Thoracic aorta (tissue), 2 donors: Measurements from ENCODE around the gene UFL1. TPM values are rescaled to one million over a fixed set of nuclear protein-coding genes. Genes with fewer than 3 reads are reported as not detected.
"Not testable (repeated sequence)": the region's sequence is repeated elsewhere in the genome, so short reads cannot be mapped to it uniquely, and the experiment has no call there.

ENCODE experiments used
- ATAC-seq: fragments of 150-250 bp; one replicate; pipeline ENCODE4 v1.8.0; 2017; ENCODE audit warnings: low read depth; ENCODE audit not compliant: insufficient number of reproducible peaks, low FRiP score
- DNase-seq: peaks from one replicate; pipeline ENCODE4 v3.0.0-alpha.2; 2020; ENCODE audit warnings: low spot score
- H3K27ac ChIP-seq, 2 donors: fragments of 200-600 bp; sonication (generic); 1 replicate in 1 of 2; 2 replicates in 1 of 2; pipeline ENCODE4 v1.5.1; 2016; ENCODE audit warnings: mild to moderate bottlenecking in 2 of 2, moderate library complexity in 2 of 2
- H3K27me3 ChIP-seq: fragments of 200-600 bp; sonication (generic); replicated peaks from 2 replicates; pipeline ENCODE4 v1.6.0; 2016; ENCODE audit warnings: mild to moderate bottlenecking; ENCODE audit not compliant: insufficient read depth
- H3K36me3 ChIP-seq: fragments of 200-600 bp; sonication (generic); one replicate; pipeline ENCODE4 v1.5.1; 2016
- H3K4me1 ChIP-seq, 2 donors: fragments of 200-600 bp; sonication (generic); 1 replicate in 1 of 2; 2 replicates in 1 of 2; pipeline versions ENCODE4 v1.5.1 to v1.6.0; 2016; ENCODE audit warnings: low read depth in 2 of 2, mild to moderate bottlenecking in 1 of 2; ENCODE audit not compliant: control insufficient read depth in 1 of 2
- H3K4me3 ChIP-seq: fragments of 200-600 bp; sonication (generic); 2 replicates; pipeline ENCODE4 v1.5.1; 2016; ENCODE audit warnings: mild to moderate bottlenecking
- H3K9me3 ChIP-seq: fragments of 200-600 bp; sonication (generic); 2 replicates; pipeline ENCODE4 v1.5.1; 2016
- total RNA-seq, 2 donors: library from RNA; depleted of rRNA; stranded (reverse); fragments of >200 nt; gene quantifications; one replicate each; pipeline versions ENCODE4 v1.1.0 to v1.2.3, GENCODE V29; 2016
- TF ChIP-seq, protein P1 (sequence below): fragments of 200-600 bp; sonication (generic); IDR thresholded peaks from one replicate; pipeline ENCODE4 v1.5.1; 2019; ENCODE audit warnings: antibody characterized with exemption

UFL1 gene
- total RNA-seq = 10 to 100 TPM; 17.2 to 24.6 TPM

GRCh38 chr6:96521644-96522464 lies at the start of gene UFL1:
Gene UFL1 (plus strand): TSS chr6:96521806. CDS start chr6:96521874, 68 bp downstream.
- H3K9me3 ChIP-seq = no peaks in the 10 kb centered on the region
- H3K36me3 ChIP-seq = peaks cover 6% of the 10 kb centered on the region
- H3K4me3 ChIP-seq = peak within 1 kb of the TSS; percentile 97
- H3K27ac ChIP-seq = peak within 1 kb of the TSS; percentile 92 to 94
- H3K4me1 ChIP-seq = peaks cover 12 to 31% of the 10 kb centered on the region in 2 donors
- no peaks in the 10 kb centered on the region for H3K27me3 ChIP-seq
- DNase-seq = peak; percentile 85
- TF ChIP-seq, protein P1, sequence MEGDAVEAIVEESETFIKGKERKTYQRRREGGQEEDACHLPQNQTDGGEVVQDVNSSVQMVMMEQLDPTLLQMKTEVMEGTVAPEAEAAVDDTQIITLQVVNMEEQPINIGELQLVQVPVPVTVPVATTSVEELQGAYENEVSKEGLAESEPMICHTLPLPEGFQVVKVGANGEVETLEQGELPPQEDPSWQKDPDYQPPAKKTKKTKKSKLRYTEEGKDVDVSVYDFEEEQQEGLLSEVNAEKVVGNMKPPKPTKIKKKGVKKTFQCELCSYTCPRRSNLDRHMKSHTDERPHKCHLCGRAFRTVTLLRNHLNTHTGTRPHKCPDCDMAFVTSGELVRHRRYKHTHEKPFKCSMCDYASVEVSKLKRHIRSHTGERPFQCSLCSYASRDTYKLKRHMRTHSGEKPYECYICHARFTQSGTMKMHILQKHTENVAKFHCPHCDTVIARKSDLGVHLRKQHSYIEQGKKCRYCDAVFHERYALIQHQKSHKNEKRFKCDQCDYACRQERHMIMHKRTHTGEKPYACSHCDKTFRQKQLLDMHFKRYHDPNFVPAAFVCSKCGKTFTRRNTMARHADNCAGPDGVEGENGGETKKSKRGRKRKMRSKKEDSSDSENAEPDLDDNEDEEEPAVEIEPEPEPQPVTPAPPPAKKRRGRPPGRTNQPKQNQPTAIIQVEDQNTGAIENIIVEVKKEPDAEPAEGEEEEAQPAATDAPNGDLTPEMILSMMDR = no peak
- ATAC-seq = peak; percentile 89

GRCh38 chr6:96472291-96472690 lies 49.3 kb upstream of the UFL1 start:
- not testable (repeated sequence) for DNase-seq, H3K9me3 ChIP-seq, H3K4me1 ChIP-seq, H3K4me3 ChIP-seq, ATAC-seq, H3K27ac ChIP-seq, H3K27me3 ChIP-seq, H3K36me3 ChIP-seq

- Histone ChIP-seq H3K9me3 (peaks cover 49% of the 10 kb centered on the region), H3K4me1 (no peaks in the 10 kb centered on the region), H3K4me3 (no peak overlapping the region), H3K36me3 (no peaks in the 10 kb centered on the region), H3K27me3 (no peaks in the 10 kb centered on the region), H3K27ac (no peak overlapping the region)
- TF ChIP-seq, protein P1 = no peak
- no peak for DNase-seq
- no peak for ATAC-seq
Observed at GRCh38 chr6:96478695-96479094, 42.9 kb upstream of the UFL1 start.

- ATAC-seq (no peak), DNase-seq (no peak)
- no peaks in the 10 kb centered on the region for H3K4me1 ChIP-seq
- TF ChIP-seq, protein P1 = no peak
- no peaks in the 10 kb centered on the region for H3K36me3 ChIP-seq
- peaks cover 64% of the 10 kb centered on the region for H3K9me3 ChIP-seq
- no peaks in the 10 kb centered on the region for H3K27me3 ChIP-seq
- H3K27ac ChIP-seq = no peak overlapping the region
- H3K4me3 ChIP-seq = no peak overlapping the region
Observed at GRCh38 chr6:96491926-96492325, 29.7 kb upstream of the UFL1 start.

DNA sequence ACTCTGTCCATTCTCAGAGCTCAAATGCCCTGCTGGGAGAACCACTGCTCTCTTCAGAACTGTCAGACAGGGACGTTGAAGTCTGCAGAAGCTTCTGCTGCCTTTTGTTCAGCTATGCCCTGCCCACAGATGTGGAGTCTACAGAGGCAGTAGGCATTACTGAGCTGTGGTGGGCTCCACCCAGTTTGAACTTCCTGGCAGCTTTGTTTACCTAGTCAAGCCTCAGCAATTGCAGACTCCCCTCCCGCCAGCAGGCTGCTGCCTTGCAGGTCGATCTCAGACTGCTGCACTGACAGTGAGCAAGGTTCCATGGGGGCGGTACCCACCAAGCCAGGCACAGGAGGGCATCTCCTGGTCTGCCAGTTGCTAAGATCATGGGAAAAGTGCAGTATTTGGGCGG lies 21.8 kb upstream of the UFL1 start:
- no peak for DNase-seq
- no peak overlapping the region for H3K27ac ChIP-seq
- no peaks in the 10 kb centered on the region for H3K36me3 ChIP-seq
- TF ChIP-seq, protein P1 = no peak
- ATAC-seq = no peak
- H3K4me1 ChIP-seq = no peaks in the 10 kb centered on the region
- H3K9me3 ChIP-seq = peaks cover 13% of the 10 kb centered on the region
- H3K27me3 ChIP-seq = no peaks in the 10 kb centered on the region
- no peak overlapping the region for H3K4me3 ChIP-seq
